Nephron (organoid): ENCODE measurements around the gene KCNH8.

ENCODE experiments used
- H3K27ac Mint-ChIP-seq, 3 experiments: 2 replicates each; pipeline ENCODE4 v1.8.0; 2020; ENCODE audit warnings: mixed read lengths in 3 of 3, mild to moderate bottlenecking in 2 of 3, moderate library complexity in 1 of 3
- H3K27me3 Mint-ChIP-seq: 2 replicates; pipeline ENCODE4 v1.8.0; 2021; ENCODE audit warnings: low read depth, mild to moderate bottlenecking, moderate library complexity, mixed read lengths
- H3K36me3 Mint-ChIP-seq: 2 replicates; pipeline ENCODE4 v1.8.0; 2020; ENCODE audit warnings: low read depth, mixed read lengths
- H3K4me1 Mint-ChIP-seq: 2 replicates; pipeline ENCODE4 v1.8.0; 2020; ENCODE audit warnings: mixed read lengths
- H3K4me3 Mint-ChIP-seq, 3 experiments: 2 replicates each; pipeline ENCODE4 v1.8.0; 2020; ENCODE audit warnings: mild to moderate bottlenecking in 3 of 3, mixed read lengths in 3 of 3, moderate library complexity in 2 of 3
- H3K9me3 Mint-ChIP-seq: 2 replicates; pipeline ENCODE4 v1.8.0; 2020; ENCODE audit warnings: mixed read lengths
- CTCF ChIP-seq, 3 experiments: fragments of 200-600 bp; sonication (generic); IDR thresholded peaks; one replicate each; pipeline ENCODE4 v1.5.0; 2021; ENCODE audit warnings: antibody characterized with exemption in 3 of 3; ENCODE audit not compliant: unreplicated experiment in 3 of 3

The KCNH8 gene

GRCh38 chr3:19264424-19264823, 116.1 kb downstream of the KCNH8 start:
- no peak for TF ChIP-seq CTCF (IDR thresholded peaks at IDR 0.05; ENCODE audit: unreplicated experiment in 3 of 3)
- Mint-ChIP-seq H3K36me3 (no peaks in the 10 kb centered on the region), H3K4me1 (no peaks in the 10 kb centered on the region), H3K4me3 (no peak overlapping the region), H3K27me3 (no peaks in the 10 kb centered on the region), H3K9me3 (no peaks in the 10 kb centered on the region), H3K27ac (no peak overlapping the region)

DNA sequence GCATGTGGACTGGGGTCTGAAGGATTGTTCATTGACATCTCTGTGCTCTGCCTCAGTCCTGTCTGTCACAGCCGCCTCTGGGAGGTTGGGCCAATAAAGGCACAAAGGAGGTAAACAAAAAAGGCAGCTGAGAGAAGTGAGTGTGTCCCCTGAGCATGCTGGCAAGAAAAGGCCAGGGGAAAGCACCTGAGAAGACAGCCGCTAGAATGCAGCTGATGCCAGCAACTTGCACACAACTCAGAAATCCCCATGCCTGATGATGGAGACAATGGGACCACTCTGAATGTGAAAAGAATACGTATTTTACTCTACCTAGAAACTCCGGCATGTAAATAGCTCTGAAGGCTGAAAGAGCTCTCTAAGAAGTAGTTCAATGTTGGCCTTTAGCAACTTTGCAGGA, 118.7 kb downstream of the KCNH8 start:
- no peak for TF ChIP-seq CTCF (IDR thresholded peaks at IDR 0.05; ENCODE audit: unreplicated experiment in 3 of 3)
- no peaks in the 10 kb centered on the region for H3K4me1 Mint-ChIP-seq
- no peaks in the 10 kb centered on the region for H3K27me3 Mint-ChIP-seq
- H3K27ac Mint-ChIP-seq, result no peak overlapping the region
- H3K4me3 Mint-ChIP-seq, result no peak overlapping the region
- H3K9me3 Mint-ChIP-seq, result no peaks in the 10 kb centered on the region
- no peaks in the 10 kb centered on the region for H3K36me3 Mint-ChIP-seq

DNA sequence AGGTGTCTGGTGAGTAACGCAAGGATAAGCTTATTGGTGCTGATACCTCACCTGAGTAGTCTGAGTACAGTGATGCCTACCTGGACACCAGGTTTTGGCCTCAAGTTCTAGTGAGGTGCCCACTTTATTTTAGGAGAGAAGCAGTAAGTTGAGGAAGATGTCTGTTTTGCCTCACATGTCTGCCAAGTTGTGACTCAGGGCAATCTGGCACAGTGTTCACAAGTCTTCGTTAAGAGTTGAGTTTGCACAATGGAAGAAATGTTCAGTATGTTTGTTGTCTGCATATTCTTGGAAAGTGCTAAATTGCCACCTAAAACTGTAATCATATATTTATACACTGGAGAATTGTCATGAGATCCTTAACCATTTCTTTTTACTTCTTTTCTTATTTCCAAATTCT, 122.2 kb downstream of the KCNH8 start:
- H3K27ac Mint-ChIP-seq, result no peak overlapping the region
- H3K9me3 Mint-ChIP-seq, result no peaks in the 10 kb centered on the region
- no peak for TF ChIP-seq CTCF (IDR thresholded peaks at IDR 0.05; ENCODE audit: unreplicated experiment in 3 of 3)
- H3K27me3 Mint-ChIP-seq, result no peaks in the 10 kb centered on the region
- no peak overlapping the region for H3K4me3 Mint-ChIP-seq
- H3K36me3 Mint-ChIP-seq, result no peaks in the 10 kb centered on the region
- no peaks in the 10 kb centered on the region for H3K4me1 Mint-ChIP-seq

DNA sequence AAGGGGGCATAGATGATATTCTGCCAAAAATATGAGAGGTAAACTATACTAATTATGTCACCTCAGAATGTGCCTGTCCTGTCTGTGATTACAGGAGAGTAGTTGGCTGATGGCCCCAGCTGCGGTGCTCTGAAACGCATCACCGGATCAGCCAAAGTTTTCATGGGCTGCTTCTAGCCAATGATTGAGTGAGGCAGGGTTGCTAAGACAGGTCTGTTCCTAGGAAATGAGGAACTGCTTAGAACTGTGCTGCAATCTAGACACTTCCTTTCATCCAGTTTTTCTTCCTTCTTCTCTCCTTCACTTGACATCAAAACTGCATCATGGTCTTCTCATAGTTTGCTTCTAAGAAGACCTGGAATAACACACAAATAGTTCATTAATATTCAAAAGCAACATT, 124.0 kb downstream of the KCNH8 start:
- no peak overlapping the region for H3K27ac Mint-ChIP-seq
- H3K4me3 Mint-ChIP-seq, result no peak overlapping the region
- no peaks in the 10 kb centered on the region for H3K36me3 Mint-ChIP-seq
- H3K9me3 Mint-ChIP-seq, result no peaks in the 10 kb centered on the region
- TF ChIP-seq CTCF (IDR thresholded peaks at IDR 0.05; ENCODE audit: unreplicated experiment in 3 of 3), result no peak
- H3K27me3 Mint-ChIP-seq, result no peaks in the 10 kb centered on the region
- no peaks in the 10 kb centered on the region for H3K4me1 Mint-ChIP-seq

- Mint-ChIP-seq H3K4me1 (no peaks in the 10 kb centered on the region), H3K4me3 (no peak overlapping the region), H3K36me3 (no peaks in the 10 kb centered on the region), H3K27me3 (no peaks in the 10 kb centered on the region), H3K9me3 (no peaks in the 10 kb centered on the region), H3K27ac (no peak overlapping the region)
- TF ChIP-seq CTCF (IDR thresholded peaks at IDR 0.05; ENCODE audit: unreplicated experiment in 3 of 3), result no peak
Observed at GRCh38 chr3:19273091-19273490, 124.8 kb downstream of the KCNH8 start.

DNA sequence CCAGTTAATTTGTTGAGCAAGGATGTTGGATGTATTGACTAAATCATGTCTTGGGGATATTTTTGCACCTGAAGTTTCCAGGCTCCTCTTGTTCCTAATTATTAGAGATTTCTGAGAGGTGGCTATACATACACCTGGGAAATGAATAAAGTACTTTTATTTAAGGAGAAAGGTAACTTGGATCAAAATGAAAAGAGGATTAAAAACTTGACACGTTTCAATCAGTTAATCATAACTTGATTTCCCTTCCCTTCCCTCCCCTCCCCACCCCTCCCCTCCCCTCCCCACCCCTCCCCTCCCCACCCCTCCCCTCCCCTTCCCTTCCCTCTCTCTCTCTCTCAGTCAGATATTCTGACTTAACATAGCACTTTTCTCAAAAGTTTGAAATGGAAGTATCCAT, 126.3 kb downstream of the KCNH8 start:
- Mint-ChIP-seq H3K27ac (no peak overlapping the region), H3K27me3 (no peaks in the 10 kb centered on the region), H3K4me3 (no peak overlapping the region), H3K9me3 (no peaks in the 10 kb centered on the region), H3K4me1 (no peaks in the 10 kb centered on the region), H3K36me3 (no peaks in the 10 kb centered on the region)
- TF ChIP-seq CTCF (IDR thresholded peaks at IDR 0.05; ENCODE audit: unreplicated experiment in 3 of 3), result no peak
